HG02981 (cell line): Measurements from ENCODE around the gene NAPEPLD.
"Not testable (repeated sequence)": the region's sequence is repeated elsewhere in the genome, so short reads cannot be mapped to it uniquely, and the experiment has no call there.

Source experiments
- ATAC-seq: cut with Tn5 transposase; IDR thresholded peaks from one replicate; pipeline ENCODE4 v1.9.1; 2021; ENCODE audit warnings: mild to moderate bottlenecking, moderate library complexity; ENCODE audit not compliant: unreplicated experiment

The NAPEPLD gene

DNA sequence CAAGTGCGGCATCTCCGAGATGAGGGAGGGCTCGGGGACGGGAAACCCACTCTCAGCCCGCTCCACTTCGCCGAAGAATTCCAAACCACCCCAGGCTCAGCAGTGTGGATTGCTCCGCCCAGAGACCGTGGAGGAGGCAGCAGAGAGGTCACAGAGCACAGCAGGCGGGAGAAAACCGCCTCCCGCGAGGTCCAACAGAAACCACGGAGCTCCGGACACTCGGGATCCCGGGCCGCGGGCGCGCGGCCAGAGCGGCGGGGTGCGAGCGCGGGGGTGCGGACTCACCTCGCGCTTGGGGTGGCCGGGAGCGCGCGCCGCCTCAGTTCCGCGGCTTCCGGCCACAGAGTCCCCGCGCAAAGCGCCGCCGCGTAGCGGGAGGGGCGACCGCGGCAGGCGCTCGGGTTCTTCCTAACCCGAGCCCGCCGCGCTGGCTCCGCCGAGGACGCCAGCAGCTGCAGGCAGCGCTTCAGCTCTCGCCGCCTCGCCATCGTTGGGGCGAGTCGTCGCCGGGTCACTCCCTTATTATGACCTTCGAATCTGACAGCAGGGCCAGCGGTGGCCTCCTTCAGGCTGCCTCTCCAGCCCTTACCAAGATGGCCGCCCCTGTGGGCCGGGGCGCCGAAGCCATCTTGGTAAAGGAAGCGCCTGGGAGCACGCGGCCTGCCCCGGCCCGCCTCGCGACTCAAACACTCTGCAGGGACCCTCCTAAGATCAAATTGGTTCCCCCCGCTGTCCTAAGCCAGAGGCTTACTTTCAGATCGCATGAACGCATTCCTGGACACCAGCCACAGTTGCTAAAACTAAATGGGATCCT is at the start of gene NAPEPLD:
Gene NAPEPLD (minus strand): TSS at position 106 of the 814 bp plus-strand sequence. CDS start 20,323 bp downstream, outside the sequence.
- ATAC-seq: peak; percentile 87

DNA sequence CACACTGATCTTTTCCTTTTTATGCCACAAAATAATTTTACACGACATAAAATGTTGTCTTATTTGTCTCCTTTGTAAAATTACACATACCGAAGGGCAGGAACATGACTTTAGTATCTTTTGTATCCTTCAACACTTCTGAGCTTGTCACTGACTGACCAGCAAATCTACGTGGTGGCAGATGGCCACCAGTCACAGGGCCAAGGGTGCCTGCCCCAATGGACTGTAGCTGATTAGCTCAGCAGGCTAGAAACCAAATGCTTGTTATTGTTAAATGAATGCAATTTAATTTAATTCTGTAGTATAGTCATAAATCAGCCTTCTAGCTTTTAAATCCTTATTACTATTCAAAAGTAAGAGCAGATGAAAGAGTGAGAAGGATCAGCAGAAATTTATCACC is 49.2 kb upstream of the NAPEPLD start:
- ATAC-seq: not testable (repeated sequence)

DNA sequence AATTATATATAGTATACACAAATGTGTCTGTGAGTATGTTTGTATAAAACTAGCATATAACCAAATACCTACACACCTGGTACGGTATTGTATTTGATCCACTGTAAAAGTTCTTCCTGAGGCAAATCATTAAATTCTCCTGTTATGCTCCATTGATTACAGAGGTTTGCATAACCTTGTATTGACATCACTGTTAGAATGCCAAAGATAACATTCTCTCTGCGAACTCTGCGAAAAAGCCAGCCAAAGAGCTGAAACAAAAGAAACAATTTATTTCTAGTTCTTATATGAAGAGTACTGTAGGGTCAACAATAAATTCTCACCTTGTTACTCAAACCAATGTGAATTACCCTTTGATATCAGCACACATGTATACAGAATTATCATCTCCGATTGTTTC is 46.5 kb upstream of the NAPEPLD start:
- not testable (repeated sequence) for ATAC-seq

DNA sequence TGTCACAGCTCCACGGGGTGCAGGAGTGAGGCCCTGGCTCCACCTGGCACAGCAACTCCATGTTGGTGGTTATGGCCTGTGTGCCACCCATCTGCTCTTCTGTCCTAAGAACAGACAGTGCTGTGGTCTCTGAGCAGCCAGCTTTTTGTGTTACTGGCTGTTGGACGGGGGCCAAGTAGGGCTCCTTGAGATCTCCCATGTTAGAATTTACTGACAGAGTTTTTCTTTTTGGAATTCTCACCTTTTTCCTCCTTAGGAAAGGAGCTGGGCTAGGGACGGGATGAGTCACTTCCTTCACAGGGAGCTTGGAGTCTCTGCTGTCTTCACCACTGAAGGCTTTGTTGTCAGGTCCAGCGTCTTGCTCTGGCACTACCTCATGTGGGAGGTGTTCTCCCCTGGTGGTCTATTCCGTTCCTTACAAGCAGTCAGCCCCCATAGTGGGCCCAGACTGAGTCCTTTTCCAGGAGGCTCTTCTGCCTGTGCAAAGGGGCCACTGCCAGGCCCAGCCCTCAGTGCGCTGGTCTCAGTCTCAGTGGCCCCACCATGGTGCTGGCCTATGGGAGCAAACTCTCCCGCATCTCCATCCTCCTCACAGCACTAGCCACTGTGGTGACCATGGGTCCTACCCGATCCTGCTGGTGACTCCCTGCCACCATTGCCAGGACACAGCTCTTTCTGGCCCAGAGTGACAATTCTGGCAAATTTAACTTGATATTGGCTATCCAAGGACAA is 23.7 kb upstream of the NAPEPLD start:
- ATAC-seq: not testable (repeated sequence)

DNA sequence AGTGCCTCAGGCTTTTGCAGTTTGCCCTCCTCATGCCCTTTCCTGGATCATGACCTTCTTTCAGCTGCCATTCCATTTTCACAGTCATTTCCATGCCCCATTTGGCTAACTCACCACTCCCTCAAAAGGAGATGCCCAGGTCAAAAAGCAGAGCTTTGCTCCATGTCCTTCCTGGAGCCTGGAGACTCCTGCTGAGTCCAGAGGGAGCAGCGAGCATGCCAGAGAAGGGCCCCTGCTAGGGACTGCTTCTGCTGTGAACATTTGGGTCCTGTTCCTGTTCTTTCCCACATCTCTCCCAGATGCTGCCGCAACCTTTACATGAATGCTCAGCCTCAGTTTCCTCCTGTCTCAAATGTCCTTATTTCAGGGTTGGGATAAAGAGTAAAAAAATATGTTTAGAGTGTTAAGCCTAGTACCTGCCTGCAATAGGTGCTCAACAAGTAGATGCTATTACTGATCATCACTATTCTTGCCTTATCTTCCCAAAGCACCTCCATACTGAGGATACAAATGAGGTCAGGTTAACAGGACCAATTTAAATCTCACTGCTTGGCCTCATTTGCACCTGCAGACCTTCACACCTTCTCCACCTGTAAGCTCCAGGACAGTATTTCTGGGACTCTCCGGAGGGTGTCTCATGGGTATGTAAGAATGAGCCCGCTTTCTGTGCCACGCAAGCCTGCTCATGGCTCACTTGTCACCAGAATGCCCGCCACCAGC is 23.0 kb upstream of the NAPEPLD start:
- not testable (repeated sequence) for ATAC-seq

DNA sequence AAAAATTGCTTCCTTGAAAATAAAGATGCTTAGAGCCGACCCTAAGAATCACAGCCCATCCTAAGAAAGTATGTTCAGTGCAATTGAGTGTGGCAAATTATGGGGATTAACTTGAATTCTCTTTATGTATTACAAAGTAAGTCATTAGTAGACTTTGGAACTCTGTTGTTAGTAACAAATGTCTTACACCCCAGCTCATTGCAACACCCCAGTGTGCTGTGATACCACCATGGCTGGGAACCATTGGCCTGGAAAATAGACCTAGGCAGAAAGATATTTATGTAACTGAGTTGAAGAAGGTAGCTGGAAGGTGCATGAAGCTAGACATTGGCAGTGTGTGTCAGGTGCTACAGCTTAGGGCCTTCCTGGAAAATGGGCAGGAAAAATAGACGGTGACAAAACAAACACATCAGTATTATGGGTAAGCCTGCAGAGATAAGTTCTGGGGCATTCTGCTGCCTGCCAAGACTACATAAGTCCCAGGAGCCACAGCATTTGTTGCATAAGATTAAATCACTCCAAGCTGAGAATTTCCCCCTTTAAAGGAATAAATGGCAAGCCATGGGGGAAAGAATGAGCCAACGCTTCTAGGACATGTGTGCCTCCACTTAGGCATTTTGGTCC is 18.1 kb upstream of the NAPEPLD start:
- ATAC-seq: not testable (repeated sequence)

DNA sequence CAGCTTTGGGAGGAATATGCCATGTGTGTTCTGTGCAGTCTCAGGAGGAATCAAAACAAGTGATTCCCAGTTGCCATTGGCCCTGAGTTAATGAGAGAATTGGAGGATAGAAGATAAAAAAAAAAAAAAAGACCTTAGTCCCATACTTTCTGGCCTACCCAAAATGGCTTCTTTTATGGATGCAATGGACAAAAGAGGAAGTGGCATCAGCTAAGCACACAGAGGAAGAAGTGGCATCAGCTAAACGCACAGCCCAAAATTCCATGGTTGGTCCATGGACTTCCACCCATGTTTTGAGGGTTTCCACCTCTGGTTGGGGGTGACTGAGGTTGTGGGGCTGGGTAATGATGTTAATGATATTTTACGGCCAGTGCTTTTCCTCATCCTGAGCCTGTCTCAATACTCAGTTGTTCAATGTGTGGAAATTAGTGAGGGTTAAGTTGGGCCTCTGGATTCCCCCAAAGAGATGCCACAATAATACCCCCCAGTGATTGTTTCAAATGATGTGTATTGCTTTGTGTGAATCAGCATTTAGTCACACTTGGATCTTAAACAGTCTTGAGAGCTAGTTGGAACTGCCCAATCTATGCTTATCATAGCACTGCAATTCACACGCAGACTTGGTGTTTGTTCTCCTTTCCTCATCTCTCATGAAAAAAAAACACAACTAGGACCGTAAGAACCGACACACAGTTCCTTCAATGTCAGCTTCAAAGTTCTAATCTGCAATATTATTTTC is 14.4 kb upstream of the NAPEPLD start:
- not testable (repeated sequence) for ATAC-seq

DNA sequence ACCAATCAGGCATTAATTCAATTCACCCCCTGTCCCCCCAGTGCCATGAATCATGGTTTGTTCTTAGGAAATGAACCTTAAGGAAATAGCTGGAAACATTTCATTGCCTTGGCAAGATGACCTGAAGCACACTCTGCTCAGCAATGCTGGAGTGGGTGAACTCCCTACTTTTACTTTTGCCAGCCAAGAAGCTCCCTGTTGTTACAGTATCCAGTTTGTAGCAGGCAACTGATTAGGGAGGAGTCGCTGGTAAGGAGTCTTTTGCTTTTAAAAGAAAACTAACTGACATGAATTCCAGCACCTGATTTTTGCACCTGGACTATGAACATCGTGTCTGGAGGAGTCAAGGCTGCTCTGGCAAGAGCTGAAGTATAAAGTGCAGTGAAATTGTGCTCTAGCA is 13.7 kb upstream of the NAPEPLD start:
- ATAC-seq: not testable (repeated sequence)

DNA sequence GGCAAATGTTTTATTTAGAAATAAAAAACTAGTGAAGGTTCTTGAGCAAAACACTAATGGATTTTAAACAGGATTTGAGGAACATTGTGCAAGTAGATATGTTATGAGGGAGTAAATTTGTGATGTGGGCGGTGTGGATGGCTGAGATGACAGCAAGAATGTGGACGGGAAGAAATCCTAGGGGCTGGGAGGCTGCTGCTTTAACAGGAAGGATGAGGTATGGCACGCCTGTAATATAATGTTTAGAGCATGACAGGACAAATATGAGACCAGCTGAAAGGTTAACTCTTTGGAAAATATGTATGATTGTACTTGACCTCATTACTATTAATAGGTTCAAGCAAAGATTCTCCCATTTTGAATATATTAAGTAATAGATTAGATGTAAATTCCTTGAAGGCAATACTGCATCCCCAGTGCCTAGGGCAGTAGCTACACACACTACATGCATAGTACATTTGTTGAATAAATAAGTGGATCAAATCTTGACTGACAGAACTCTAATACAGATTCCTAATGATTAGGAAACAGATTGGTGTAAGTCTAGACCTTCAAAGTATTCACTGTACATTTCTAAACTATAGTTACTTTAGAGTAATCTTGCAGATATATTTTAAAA is 13.2 kb upstream of the NAPEPLD start:
- not testable (repeated sequence) for ATAC-seq

DNA sequence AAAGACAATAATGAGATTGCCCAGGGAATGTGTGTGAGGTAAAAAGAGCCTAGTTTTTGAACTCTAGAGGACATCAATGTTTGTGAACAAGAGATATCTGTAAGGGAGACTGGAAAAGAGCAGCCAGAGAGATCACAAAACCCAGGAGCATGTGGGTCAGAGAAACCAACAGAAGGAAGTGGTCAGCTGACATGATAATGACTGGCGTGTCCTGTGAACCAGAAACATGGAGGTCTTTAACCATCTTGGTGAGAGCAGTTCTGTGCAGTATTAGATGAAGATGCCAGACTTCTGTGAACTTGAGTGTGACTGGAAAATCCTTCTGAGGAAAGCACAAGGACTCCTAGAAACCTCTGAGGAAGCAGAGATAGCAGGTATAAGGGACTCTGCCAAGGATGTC is 10.2 kb upstream of the NAPEPLD start:
- not testable (repeated sequence) for ATAC-seq

DNA sequence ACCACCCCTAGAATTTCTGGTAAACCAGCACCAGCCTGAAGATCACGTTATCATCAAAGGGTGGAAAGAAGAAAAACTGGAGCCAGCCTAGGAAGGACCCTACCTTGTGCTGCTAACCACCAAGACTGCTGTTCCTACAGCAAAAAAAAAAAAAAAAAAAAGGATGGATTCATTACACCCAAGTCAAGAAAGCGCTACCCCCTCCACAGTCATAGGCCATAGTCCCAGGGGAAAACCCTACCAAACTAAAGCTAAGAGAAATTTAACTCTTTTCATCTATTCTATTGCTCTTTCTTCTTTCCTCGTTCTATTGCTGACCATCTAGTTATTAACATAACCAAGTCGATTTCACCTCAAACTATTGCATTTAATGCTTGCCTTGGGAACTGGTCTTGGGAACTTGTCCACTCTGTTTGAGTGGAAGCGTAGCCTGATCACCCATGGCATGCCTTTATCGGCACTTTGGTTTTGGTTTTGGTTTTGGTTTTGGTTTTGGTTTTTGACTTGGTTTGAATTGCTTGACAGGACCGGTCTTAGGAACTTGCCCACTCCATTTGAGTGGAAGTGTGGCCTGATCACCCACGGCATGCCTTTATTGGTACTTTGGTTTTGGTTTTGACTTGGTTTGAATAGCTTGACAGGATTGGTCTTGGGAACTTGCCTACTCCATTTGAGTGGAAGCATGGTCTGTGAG is 6.6 kb upstream of the NAPEPLD start:
- not testable (repeated sequence) for ATAC-seq

DNA sequence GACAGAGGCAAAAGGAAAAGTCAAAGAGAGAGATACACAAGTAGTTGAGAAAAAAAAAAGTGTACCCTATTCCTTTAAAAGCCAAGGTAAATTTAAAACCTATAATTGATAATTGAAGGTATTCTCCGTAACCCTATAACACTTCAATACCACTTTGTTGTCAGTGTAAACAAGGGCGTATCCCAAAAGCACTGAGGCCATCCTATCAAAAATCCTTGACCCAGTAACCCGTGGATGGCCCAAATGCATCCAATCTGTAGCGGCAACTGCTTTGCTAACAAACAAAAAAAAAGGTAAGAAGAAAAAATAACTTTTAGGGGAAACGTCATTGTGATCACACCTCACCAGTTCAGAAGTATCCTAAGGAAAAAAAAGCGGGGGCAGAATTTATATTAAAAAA is 5.1 kb upstream of the NAPEPLD start:
- no peak for ATAC-seq

DNA sequence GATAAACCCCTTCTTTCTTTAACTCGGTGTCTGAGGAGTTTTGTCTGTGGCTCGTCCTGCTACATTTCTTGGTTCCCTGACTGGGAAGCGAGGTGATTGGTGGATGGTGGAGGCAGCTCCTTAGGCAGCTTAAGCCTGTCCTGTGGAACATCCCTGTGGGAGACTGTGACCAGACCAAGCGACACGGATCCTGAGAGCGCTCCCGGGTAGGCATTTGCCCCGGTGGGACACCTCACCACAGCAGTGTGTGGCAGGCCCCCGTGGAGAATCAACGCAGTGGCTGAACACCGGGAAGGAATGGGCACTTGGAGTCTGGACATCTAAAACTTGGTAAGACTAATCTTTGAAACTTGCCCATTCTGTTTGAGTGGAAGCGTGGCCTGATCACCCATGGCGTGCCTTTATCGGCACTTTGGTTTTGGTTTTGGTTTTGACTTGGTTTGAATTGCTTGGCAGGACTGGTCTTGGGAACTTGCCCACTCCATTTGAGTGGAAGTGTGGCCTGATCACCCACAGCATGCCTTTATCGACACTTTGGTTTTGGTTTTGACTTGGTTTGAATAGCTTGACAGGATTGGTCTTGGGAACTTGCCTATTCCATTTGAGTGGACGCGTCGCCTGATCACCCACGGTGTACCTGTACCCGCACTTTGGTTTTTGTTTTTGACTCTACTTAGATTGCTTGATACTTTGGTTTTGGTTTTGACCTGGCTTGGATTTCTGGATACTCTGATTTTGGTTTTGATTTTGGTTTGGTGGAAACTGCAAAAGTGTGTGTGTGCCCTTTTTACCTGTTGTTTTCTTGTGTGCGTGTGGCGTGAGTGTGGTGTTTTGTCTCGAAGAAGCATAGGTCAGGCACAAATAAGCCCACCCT is 4.1 kb upstream of the NAPEPLD start:
- not testable (repeated sequence) for ATAC-seq

DNA sequence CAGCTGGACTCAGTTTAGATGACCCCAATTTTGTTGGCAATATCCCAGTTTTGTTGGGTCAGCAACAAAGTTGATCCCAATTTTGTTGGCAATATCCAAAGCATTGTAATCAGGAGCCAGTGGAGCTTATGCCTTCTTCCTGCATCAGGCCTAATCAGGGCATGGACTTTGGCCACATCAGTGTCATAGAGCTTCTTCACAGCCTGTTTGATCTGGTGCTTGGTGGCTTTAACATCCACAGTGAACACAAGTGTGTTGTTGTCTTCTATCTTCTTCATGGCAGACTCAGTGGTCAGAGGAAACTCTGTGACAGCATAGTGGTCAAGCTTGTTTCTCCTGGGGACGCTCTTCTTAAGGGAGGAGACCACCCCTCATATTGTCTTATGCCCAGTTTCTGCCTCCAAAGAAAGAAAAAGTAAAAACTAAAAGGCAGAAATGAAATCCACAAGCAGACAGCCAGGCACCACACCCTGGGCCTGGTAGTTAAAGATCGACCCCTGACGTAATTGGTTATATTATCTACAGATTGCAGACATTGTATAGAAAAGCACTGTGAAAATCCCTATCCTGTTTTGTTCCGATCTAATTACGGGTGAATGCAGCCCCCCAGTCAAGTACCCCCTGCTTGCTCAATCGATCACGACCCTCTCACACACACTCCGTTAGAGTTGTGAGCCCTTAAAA is 3.2 kb upstream of the NAPEPLD start:
- not testable (repeated sequence) for ATAC-seq

DNA sequence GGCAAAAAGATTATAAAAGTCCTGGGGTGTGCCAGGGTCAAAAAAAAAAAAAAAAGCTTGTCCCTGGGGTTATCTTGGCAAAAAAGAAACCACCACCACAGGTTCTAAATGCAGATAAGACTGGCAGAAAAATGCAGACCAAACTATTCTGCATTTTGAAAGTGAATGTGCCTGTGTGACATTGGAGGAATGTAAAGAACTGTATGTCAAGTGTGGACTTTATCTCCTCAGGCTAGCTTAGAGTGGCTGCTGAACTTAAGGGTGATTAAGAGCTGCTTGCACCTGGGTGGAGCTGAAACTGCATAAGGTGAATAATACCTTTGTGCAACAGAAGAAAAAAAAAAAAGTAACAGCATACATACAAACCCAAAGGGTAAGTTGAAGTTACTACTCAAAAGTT is 1.3 kb upstream of the NAPEPLD start:
- no peak for ATAC-seq

DNA sequence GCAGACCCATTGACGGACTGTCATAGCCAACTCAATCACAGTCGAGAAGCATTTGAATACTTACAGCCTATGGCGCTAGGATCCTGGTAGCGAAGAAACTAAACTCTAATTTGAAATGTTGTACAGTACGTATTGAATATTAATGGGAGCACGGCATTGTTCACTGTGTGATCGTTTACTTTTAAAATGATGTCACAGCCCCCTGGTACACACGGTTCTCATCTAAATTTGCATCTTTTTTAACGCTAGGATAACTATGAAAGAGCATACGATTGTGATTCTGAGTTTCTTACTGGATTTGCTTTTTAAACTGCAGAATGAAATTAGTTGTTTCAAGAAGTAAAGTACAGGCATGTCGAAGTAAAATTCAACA is 895 bp upstream of the NAPEPLD start:
- ATAC-seq: no peak

DNA sequence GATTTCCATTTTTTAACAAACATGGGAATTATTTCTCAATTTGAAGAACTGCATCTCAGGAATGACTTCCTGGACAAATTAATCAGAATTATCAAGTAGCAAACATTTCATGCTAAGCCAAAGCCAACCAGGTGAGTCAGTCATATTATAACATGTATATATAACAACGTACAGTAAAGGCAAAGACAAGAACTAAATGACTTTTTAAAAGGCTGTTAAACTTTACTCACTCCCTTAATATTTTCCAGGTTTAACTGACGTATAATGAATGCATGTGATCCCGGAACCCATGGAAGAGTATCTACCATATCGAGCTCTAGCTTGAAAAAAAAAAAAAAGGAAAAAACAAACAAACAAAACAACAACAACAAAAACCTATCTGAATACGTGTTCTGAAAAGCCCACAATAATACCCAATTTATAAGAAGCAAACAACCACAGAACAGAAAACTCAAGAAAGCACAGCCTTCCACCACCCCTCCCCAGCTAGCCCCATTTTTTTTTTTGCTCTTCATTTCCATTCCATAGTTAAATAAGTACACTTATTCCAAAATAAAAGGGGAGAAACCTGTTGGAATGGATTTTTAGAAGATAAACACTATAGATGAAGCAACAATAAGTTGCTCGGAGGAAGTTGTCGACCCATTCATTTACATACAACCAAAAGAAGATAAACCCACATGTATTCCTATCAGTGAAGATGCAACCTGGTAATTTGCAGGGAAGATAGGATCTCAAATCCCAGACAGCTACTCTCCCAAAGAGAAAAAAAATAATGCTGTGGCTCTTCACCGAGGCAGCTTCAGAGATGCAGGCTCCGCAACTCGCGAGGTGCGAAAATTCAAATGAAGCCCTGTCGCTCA is 537 bp downstream of the NAPEPLD start:
- ATAC-seq: no peak
